ENCODE results near the gene CDC20B. TPM values are rescaled to one million over a fixed set of nuclear protein-coding genes. Genes with fewer than 3 reads are reported as not detected.

CDC20B gene
- total RNA-seq, 1 experiment from 2014 or later = 0.08 TPM

DNA sequence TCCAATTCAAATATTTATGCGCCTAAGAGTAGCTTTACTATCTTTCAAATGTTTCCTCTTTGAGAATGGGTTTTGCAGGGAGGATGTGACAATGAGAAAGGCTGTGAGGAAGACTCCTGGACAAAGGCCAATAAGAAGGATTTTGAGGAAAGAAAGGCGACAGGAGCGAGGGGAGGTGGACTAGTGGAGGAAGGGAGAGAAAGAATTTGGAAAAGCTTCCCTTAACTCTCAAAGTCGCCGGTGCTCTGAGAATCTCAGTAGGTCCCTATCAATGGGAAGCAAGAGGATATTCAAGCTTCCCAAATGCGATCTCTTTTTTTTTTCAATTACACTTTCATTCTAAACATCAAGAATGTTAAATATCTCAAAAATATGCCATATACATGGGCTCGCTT, 2.8 kb upstream of the CDC20B start:
- peak overlapping the region; percentile 76 for H3K27ac ChIP-seq (ENCODE audit: low read length)
- BruUV-seq (replicated peaks) = no TSS peak
- ChIA-PET CTCF (no interaction called here), POLR2A (no interaction called here)
- ATAC-seq (no peak), DNase-seq (ENCODE audit: low read depth, low spot score) (no peak)
- no peak for TF ChIP-seq SIN3A (IDR thresholded peaks at IDR 0.05; ENCODE audit: borderline replicate concordance, insufficient read depth, low read depth, low read length)
- TF ChIP-seq, protein P1, sequence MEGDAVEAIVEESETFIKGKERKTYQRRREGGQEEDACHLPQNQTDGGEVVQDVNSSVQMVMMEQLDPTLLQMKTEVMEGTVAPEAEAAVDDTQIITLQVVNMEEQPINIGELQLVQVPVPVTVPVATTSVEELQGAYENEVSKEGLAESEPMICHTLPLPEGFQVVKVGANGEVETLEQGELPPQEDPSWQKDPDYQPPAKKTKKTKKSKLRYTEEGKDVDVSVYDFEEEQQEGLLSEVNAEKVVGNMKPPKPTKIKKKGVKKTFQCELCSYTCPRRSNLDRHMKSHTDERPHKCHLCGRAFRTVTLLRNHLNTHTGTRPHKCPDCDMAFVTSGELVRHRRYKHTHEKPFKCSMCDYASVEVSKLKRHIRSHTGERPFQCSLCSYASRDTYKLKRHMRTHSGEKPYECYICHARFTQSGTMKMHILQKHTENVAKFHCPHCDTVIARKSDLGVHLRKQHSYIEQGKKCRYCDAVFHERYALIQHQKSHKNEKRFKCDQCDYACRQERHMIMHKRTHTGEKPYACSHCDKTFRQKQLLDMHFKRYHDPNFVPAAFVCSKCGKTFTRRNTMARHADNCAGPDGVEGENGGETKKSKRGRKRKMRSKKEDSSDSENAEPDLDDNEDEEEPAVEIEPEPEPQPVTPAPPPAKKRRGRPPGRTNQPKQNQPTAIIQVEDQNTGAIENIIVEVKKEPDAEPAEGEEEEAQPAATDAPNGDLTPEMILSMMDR (IDR thresholded peaks at IDR 0.05) = no peak
- TF ChIP-seq POLR2AphosphoS5 (IDR thresholded peaks at IDR 0.05; ENCODE audit: low read depth, low read length) = no peak
- TF ChIP-seq TCF7L2 (IDR thresholded peaks at IDR 0.05; ENCODE audit: low read depth, low read length) = no peak
- TF ChIP-seq, protein P2, sequence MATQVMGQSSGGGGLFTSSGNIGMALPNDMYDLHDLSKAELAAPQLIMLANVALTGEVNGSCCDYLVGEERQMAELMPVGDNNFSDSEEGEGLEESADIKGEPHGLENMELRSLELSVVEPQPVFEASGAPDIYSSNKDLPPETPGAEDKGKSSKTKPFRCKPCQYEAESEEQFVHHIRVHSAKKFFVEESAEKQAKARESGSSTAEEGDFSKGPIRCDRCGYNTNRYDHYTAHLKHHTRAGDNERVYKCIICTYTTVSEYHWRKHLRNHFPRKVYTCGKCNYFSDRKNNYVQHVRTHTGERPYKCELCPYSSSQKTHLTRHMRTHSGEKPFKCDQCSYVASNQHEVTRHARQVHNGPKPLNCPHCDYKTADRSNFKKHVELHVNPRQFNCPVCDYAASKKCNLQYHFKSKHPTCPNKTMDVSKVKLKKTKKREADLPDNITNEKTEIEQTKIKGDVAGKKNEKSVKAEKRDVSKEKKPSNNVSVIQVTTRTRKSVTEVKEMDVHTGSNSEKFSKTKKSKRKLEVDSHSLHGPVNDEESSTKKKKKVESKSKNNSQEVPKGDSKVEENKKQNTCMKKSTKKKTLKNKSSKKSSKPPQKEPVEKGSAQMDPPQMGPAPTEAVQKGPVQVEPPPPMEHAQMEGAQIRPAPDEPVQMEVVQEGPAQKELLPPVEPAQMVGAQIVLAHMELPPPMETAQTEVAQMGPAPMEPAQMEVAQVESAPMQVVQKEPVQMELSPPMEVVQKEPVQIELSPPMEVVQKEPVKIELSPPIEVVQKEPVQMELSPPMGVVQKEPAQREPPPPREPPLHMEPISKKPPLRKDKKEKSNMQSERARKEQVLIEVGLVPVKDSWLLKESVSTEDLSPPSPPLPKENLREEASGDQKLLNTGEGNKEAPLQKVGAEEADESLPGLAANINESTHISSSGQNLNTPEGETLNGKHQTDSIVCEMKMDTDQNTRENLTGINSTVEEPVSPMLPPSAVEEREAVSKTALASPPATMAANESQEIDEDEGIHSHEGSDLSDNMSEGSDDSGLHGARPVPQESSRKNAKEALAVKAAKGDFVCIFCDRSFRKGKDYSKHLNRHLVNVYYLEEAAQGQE (IDR thresholded peaks at IDR 0.05; ENCODE audit: insufficient read depth in 1 of 2, low read depth in 2 of 2, low read length in 1 of 2) = no peak
- H3K36me3 ChIP-seq (ENCODE audit: control insufficient read depth, insufficient read depth, low read length) = no peaks in the 10 kb centered on the region
- H3K4me1 ChIP-seq (ENCODE audit: control insufficient read depth, insufficient read depth, low read length) = peaks cover 25% of the 10 kb centered on the region
- H3K4me3 ChIP-seq (ENCODE audit: low read depth in 2 of 2, low read length in 2 of 2) = peak overlapping the region; percentile 44 to 59
- intact Hi-C loops (cut with micrococcal nuclease; ENCODE audit: unreplicated experiment) (no loop called here), in situ Hi-C loops (cut with HindIII; ENCODE audit: low pct_unique_long_range_greater_than_20kb, low sequenced_read_pairs) (no loop called here)
- no peaks in the 10 kb centered on the region for H3K27me3 ChIP-seq (ENCODE audit: control insufficient read depth, insufficient read depth, low read length)
- no peaks in the 10 kb centered on the region for H3K9me3 ChIP-seq (ENCODE audit: control insufficient read depth, insufficient read depth, low read depth, low read length)

DNA sequence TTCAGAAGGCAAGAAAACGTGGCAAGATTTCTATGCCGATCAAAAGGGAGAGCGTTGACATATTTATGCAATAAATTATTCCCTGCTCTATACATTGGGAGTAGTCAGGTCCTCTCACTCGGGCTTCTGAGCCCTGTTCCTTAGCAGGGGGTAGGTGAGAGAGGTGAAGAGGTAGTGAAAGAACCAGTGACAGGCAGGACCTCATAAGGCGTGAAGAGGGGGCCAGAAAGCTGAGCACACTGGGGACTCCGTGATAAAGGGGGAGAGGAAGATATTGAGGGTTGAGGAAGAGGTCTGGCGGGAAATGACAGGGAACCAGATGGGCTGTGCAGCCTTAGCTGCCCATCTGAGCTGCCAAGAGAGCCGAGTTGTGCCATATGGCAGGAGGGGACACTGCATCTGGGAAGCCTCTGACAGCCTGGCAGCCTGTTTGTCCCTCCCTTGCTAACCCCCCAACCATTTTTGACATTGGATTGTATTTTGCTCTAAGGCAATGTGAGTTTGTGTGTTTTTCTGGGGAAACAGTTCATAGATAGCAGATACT, 782 bp upstream of the CDC20B start:
- Histone ChIP-seq H3K27ac (ENCODE audit: low read length) (peak overlapping the region; percentile 58), H3K4me3 (ENCODE audit: low read depth in 2 of 2, low read length in 2 of 2) (peak overlapping the region; percentile 48 to 83), H3K4me1 (ENCODE audit: control insufficient read depth, insufficient read depth, low read length) (peaks cover 25% of the 10 kb centered on the region), H3K27me3 (ENCODE audit: control insufficient read depth, insufficient read depth, low read length) (no peaks in the 10 kb centered on the region), H3K9me3 (ENCODE audit: control insufficient read depth, insufficient read depth, low read depth, low read length) (no peaks in the 10 kb centered on the region), H3K36me3 (ENCODE audit: control insufficient read depth, insufficient read depth, low read length) (no peaks in the 10 kb centered on the region)
- ChIA-PET CTCF (interaction anchor here (0.6 kb wide), 1 partner anchor 37 kb away, joined by 3 read pairs; no protein-coding TSS in a partner anchor), POLR2A (interaction anchor here (0.5 to 0.9 kb wide), 2 partner anchors 13 to 50 kb away, joined by 5 to 6 read pairs; no protein-coding TSS in a partner anchor)
- in situ Hi-C loops (cut with HindIII; ENCODE audit: low pct_unique_long_range_greater_than_20kb, low sequenced_read_pairs) = no loop called here
- intact Hi-C loops (cut with micrococcal nuclease; ENCODE audit: unreplicated experiment) = loop anchor here (2.0 kb wide), 1 partner anchor 53 kb away; the partner anchor contains the start of gene MCIDAS
- BruUV-seq (replicated peaks) = no TSS peak
- DNase-seq (ENCODE audit: low read depth, low spot score) (no peak), ATAC-seq (peak; percentile 45)
- TF ChIP-seq POLR2AphosphoS5 (IDR thresholded peaks at IDR 0.05; ENCODE audit: low read depth, low read length) (no peak), TCF7L2 (IDR thresholded peaks at IDR 0.05; ENCODE audit: low read depth, low read length) (no peak), SIN3A (IDR thresholded peaks at IDR 0.05; ENCODE audit: borderline replicate concordance, insufficient read depth, low read depth, low read length) (no peak)
- TF ChIP-seq, protein P2 (IDR thresholded peaks at IDR 0.05; ENCODE audit: insufficient read depth in 1 of 2, low read depth in 2 of 2, low read length in 1 of 2) = no peak
- TF ChIP-seq, protein P1 (IDR thresholded peaks at IDR 0.05) = no peak
